ENCODE results near the gene DHPS. TPM values are rescaled to one million over a fixed set of nuclear protein-coding genes. Genes with fewer than 3 reads are reported as not detected.
A peak's percentile ranks its signal among the peaks of the same experiment; 100 is the strongest.

The DHPS gene
- total and polyA plus RNA-seq, 2 donors (not counting 3 experiments of a cell fraction or from before 2014, with no cell fraction given), result 68.4 to 90.1 TPM

DNA sequence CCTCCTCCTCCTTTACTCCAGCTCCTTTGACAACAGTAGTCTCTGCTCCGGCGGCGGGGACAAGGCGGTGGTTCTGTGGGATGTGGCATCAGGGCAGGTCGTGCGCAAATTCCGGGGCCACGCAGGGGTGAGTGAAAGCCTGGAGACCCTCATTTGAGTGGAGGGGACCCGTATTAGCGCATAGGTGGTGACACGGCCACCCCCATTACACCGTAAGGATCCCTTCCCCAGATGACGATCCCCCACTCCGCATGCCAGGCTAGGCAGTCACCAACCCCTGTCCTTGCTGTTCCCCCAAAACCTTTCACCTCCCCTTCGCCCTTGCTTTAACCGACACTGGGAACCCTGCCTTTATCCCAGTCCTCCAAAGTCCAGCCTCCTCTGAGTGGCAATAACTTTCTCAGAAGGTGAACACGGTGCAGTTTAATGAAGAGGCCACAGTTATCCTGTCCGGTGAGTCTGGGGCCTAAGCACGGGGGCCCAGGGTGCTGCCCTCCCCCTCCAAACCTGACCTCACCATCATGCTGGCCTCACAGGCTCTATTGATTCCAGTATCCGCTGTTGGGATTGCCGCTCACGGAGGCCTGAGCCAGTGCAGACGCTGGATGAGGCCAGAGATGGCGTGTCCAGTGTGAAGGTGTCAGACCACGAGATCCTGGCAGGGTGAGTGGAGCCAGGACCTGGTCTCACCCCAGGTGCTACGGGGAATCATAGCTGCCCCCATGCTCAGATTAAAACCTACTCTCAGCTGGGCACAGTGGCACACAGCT is 11.3 kb downstream of the DHPS start:
- peaks cover 3 to 16% of the 10 kb centered on the region in 2 experiments for H3K36me3 ChIP-seq (ENCODE audit: control insufficient read depth in 2 of 2, extremely low read depth in 1 of 2, insufficient read depth in 2 of 2, low read length in 2 of 2)
- FAIRE-seq (no peak), DNase-seq (ENCODE audit: low read depth, low spot score) (no peak)
- CTCF ChIA-PET, result interaction anchor here (1.2 to 2.8 kb wide), 4 partner anchors 30 to 872 kb away, joined by 3 to 20 read pairs (median 10); partner anchors contain the start of gene ZNF491
- H3K79me2 ChIP-seq (ENCODE audit: control insufficient read depth, insufficient read depth, low read length), result peaks cover 16% of the 10 kb centered on the region
- POLR2A ChIA-PET, result no interaction called here
- H2AFZ ChIP-seq (ENCODE audit: low read depth, low read length), result no peak overlapping the region
- H3K9me3 ChIP-seq (replicated peaks; ENCODE audit: control insufficient read depth, insufficient read depth, low read length), result no peaks in the 10 kb centered on the region
- peak overlapping the region; percentile 52 to 87 (median 83) for H3K4me3 ChIP-seq (replicated peaks in 1 of 3; ENCODE audit: insufficient read depth in 1 of 3, low read depth in 1 of 3, low read length in 3 of 3)
- no TSS peak for BruUV-seq (replicated peaks)
- H3K9me1 ChIP-seq (replicated peaks; ENCODE audit: control insufficient read depth, extremely low read depth, insufficient read depth, low read length), result no peaks in the 10 kb centered on the region
- H3K4me1 ChIP-seq (ENCODE audit: control insufficient read depth, extremely low read depth, insufficient read depth, low read length), result peaks cover 20% of the 10 kb centered on the region
- TF ChIP-seq, protein P1, sequence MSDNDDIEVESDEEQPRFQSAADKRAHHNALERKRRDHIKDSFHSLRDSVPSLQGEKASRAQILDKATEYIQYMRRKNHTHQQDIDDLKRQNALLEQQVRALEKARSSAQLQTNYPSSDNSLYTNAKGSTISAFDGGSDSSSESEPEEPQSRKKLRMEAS (IDR thresholded peaks at IDR 0.05; ENCODE audit: insufficient read depth, insufficient read length), result no peak
- no peak for TF ChIP-seq EZH2 (IDR thresholded peaks at IDR 0.05; ENCODE audit: borderline replicate concordance, low read depth, low read length, severe bottlenecking)
- no peak for TF ChIP-seq MYC (IDR thresholded peaks at IDR 0.05; ENCODE audit: low read depth, low read length)
- TF ChIP-seq JUN (IDR thresholded peaks at IDR 0.05; ENCODE audit: borderline replicate concordance, insufficient read depth, insufficient read length, low read depth), result no peak
- TF ChIP-seq FOS (IDR thresholded peaks at IDR 0.05; ENCODE audit: borderline replicate concordance, insufficient read depth, low read length), result no peak
- no peak for TF ChIP-seq GATA2 (IDR thresholded peaks at IDR 0.05; ENCODE audit: insufficient read depth, insufficient read length, low read depth, low read length)
- TF ChIP-seq CTCF (IDR thresholded peaks at IDR 0.05; ENCODE audit: extremely low read depth in 1 of 2, insufficient read depth in 1 of 2, low read depth in 1 of 2, low read length in 2 of 2), result no peak
- TF ChIP-seq POLR2A (IDR thresholded peaks at IDR 0.05; ENCODE audit: low read depth, low read length), result no peak
- intact Hi-C loops (cut with micrococcal nuclease), result loop anchor here (5.0 kb wide), 1 partner anchor 683 kb away; no protein-coding TSS in a partner anchor
- no peaks in the 10 kb centered on the region for H4K20me1 ChIP-seq (replicated peaks; ENCODE audit: control insufficient read depth, extremely low read depth, insufficient read depth, low read length)
- H3K27me3 ChIP-seq (ENCODE audit: control insufficient read depth in 2 of 2, insufficient read depth in 2 of 2, low read length in 2 of 2), result no peaks in the 10 kb centered on the region
- peak overlapping the region; percentile 78 for H3K4me2 ChIP-seq (ENCODE audit: insufficient read depth, low read length)
- H3K9ac ChIP-seq (replicated peaks; ENCODE audit: extremely low read depth, insufficient read depth, low read length), result peak overlapping the region; percentile 90
- dilution Hi-C loops (cut with MboI; ENCODE audit: extremely low pct_ligation_motif_present, low sequenced_read_pairs), result no loop called here
- no peak overlapping the region for H3K27ac ChIP-seq (ENCODE audit: insufficient read depth, low read depth, low read length)
